ENCODE measurements around the gene EIF5. TPM values are rescaled to one million over a fixed set of nuclear protein-coding genes. Genes with fewer than 3 reads are reported as not detected.

The EIF5 gene
- total and polyA plus RNA-seq, 2 donors (not counting 3 experiments of a cell fraction or from before 2014, with no cell fraction given): 175 to 313 TPM

DNA sequence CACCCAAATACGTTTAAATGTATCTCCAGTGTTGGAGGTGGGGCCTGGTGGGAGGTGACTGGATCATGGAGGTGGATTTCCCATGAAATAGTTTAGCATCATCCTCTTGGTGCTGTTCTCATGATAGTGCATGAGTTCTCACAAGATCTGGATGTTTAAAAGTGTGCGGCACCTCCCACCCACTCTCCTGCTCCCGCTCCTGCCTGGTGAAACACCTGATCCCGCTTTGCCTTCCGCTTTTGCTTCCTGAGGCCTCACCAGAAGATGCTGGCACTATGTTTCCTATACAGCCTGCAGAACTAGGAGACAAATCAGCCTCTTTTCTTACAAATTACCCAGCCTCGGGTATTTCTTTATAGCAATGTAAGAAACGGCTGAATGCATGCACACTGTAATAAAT lies 20.1 kb downstream of the EIF5 start:
- POLR2A ChIA-PET: interaction anchor here (0.6 kb wide), 1 partner anchor 18 kb away, joined by 7 read pairs; no protein-coding TSS in a partner anchor
- BruUV-seq (replicated peaks): no TSS peak
- intact Hi-C loops (cut with micrococcal nuclease) (no loop called here), dilution Hi-C loops (cut with MboI; ENCODE audit: extremely low pct_ligation_motif_present, low sequenced_read_pairs) (no loop called here)
- no peaks in the 10 kb centered on the region for H3K36me3 ChIP-seq (ENCODE audit: control insufficient read depth in 2 of 2, extremely low read depth in 1 of 2, insufficient read depth in 2 of 2, low read length in 2 of 2)
- H4K20me1 ChIP-seq (replicated peaks; ENCODE audit: control insufficient read depth, extremely low read depth, insufficient read depth, low read length): no peaks in the 10 kb centered on the region
- H3K9ac ChIP-seq (replicated peaks; ENCODE audit: extremely low read depth, insufficient read depth, low read length): no peak overlapping the region
- no peak overlapping the region for H3K4me3 ChIP-seq (replicated peaks in 1 of 3; ENCODE audit: insufficient read depth in 1 of 3, low read depth in 1 of 3, low read length in 3 of 3)
- TF ChIP-seq EZH2 (IDR thresholded peaks at IDR 0.05; ENCODE audit: borderline replicate concordance, low read depth, low read length, severe bottlenecking): no peak
- CTCF ChIA-PET: interaction anchor here (0.7 to 4.4 kb wide), 5 partner anchors 9 to 37 kb away, joined by 3 to 21 read pairs (median 4); partner anchors contain the start of gene MARK3
- no peak overlapping the region for H3K4me2 ChIP-seq (ENCODE audit: insufficient read depth, low read length)
- no peak overlapping the region for H3K27ac ChIP-seq (ENCODE audit: insufficient read depth, low read depth, low read length)
- H3K79me2 ChIP-seq (ENCODE audit: control insufficient read depth, insufficient read depth, low read length): no peaks in the 10 kb centered on the region
- DNase-seq (ENCODE audit: low read depth, low spot score): no peak
- no peaks in the 10 kb centered on the region for H3K4me1 ChIP-seq (ENCODE audit: control insufficient read depth, extremely low read depth, insufficient read depth, low read length)
- no peaks in the 10 kb centered on the region for H3K27me3 ChIP-seq (ENCODE audit: control insufficient read depth in 2 of 2, insufficient read depth in 2 of 2, low read length in 2 of 2)
- H3K9me1 ChIP-seq (replicated peaks; ENCODE audit: control insufficient read depth, extremely low read depth, insufficient read depth, low read length): no peaks in the 10 kb centered on the region
- H3K9me3 ChIP-seq (replicated peaks; ENCODE audit: control insufficient read depth, insufficient read depth, low read length): no peaks in the 10 kb centered on the region
- H2AFZ ChIP-seq (ENCODE audit: low read depth, low read length): no peak overlapping the region
- FAIRE-seq: no peak

DNA sequence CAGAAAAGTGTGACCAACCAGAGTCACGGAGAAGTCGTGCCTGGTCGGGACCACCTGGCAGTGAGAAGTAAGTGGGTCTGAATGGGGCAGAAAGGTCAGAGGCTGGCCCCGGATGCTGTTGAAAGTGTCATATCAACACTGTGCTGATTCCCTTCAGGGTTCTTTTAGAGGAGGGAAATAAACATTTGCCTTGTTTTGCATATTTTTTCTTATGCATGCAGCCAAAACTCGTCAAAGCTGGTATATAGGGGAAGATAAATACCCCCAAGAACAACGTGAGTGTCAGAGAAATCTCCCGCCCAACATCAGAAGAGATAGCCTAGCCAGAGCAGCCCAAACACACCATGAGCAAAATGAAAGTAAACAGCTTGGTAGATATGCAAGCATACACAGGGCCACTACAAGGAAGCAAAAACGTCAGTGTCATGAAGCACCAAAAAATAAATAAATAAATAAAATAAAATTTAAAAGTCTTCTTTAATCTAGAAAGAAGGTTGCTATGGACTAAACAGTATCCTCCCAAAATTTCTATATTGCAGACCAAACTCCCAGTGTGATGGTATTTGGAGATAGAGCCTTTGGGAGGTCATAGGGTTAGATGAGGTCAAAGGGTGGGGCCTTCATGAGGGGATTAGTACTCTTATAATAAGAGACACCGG lies 22.1 kb downstream of the EIF5 start:
- Histone ChIP-seq H3K4me1 (ENCODE audit: control insufficient read depth, extremely low read depth, insufficient read depth, low read length) (no peaks in the 10 kb centered on the region), H3K27ac (ENCODE audit: insufficient read depth, low read depth, low read length) (no peak overlapping the region), H3K4me2 (ENCODE audit: insufficient read depth, low read length) (no peak overlapping the region), H2AFZ (ENCODE audit: low read depth, low read length) (no peak overlapping the region), H3K79me2 (ENCODE audit: control insufficient read depth, insufficient read depth, low read length) (no peaks in the 10 kb centered on the region), H3K9me1 (replicated peaks; ENCODE audit: control insufficient read depth, extremely low read depth, insufficient read depth, low read length) (no peaks in the 10 kb centered on the region), H3K36me3 (ENCODE audit: control insufficient read depth in 2 of 2, extremely low read depth in 1 of 2, insufficient read depth in 2 of 2, low read length in 2 of 2) (no peaks in the 10 kb centered on the region), H3K27me3 (ENCODE audit: control insufficient read depth in 2 of 2, insufficient read depth in 2 of 2, low read length in 2 of 2) (no peaks in the 10 kb centered on the region), H3K9ac (replicated peaks; ENCODE audit: extremely low read depth, insufficient read depth, low read length) (no peak overlapping the region), H3K4me3 (replicated peaks in 1 of 3; ENCODE audit: insufficient read depth in 1 of 3, low read depth in 1 of 3, low read length in 3 of 3) (no peak overlapping the region), H4K20me1 (replicated peaks; ENCODE audit: control insufficient read depth, extremely low read depth, insufficient read depth, low read length) (no peaks in the 10 kb centered on the region), H3K9me3 (replicated peaks; ENCODE audit: control insufficient read depth, insufficient read depth, low read length) (no peaks in the 10 kb centered on the region)
- POLR2A ChIA-PET: no interaction called here
- dilution Hi-C loops (cut with MboI; ENCODE audit: extremely low pct_ligation_motif_present, low sequenced_read_pairs) (no loop called here), intact Hi-C loops (cut with micrococcal nuclease) (no loop called here)
- no peak for TF ChIP-seq CTCF (IDR thresholded peaks at IDR 0.05; ENCODE audit: extremely low read depth in 1 of 2, insufficient read depth in 1 of 2, low read depth in 1 of 2, low read length in 2 of 2)
- no peak for TF ChIP-seq MYC (IDR thresholded peaks at IDR 0.05; ENCODE audit: low read depth, low read length)
- no peak for TF ChIP-seq EZH2 (IDR thresholded peaks at IDR 0.05; ENCODE audit: borderline replicate concordance, low read depth, low read length, severe bottlenecking)
- no peak for TF ChIP-seq POLR2A (IDR thresholded peaks at IDR 0.05; ENCODE audit: low read depth, low read length)
- no peak for TF ChIP-seq JUN (IDR thresholded peaks at IDR 0.05; ENCODE audit: borderline replicate concordance, insufficient read depth, insufficient read length, low read depth)
- TF ChIP-seq FOS (IDR thresholded peaks at IDR 0.05; ENCODE audit: borderline replicate concordance, insufficient read depth, low read length): no peak
- TF ChIP-seq MAX (IDR thresholded peaks at IDR 0.05; ENCODE audit: insufficient read depth, insufficient read length): no peak
- TF ChIP-seq POLR2AphosphoS5 (IDR thresholded peaks at IDR 0.05; ENCODE audit: insufficient read depth, low read depth, low read length): no peak
- TF ChIP-seq GATA2 (IDR thresholded peaks at IDR 0.05; ENCODE audit: insufficient read depth, insufficient read length, low read depth, low read length): no peak
- BruUV-seq (replicated peaks): no TSS peak
- CTCF ChIA-PET: interaction anchor here (1.0 to 4.4 kb wide), 4 partner anchors 11 to 37 kb away, joined by 3 to 21 read pairs (median 7); no protein-coding TSS in a partner anchor
- DNase-seq (ENCODE audit: low read depth, low spot score) (no peak), FAIRE-seq (no peak)

All from endothelial cell of umbilical vein (primary cell).